Transverse colon (tissue), 4 donors: ENCODE data around the gene C20orf202.

Experiments
- EP300 ChIP-seq: sonication (generic); formaldehyde crosslinking; IDR thresholded peaks from one replicate; pipeline ENCODE4 v1.6.1; 2017; ENCODE audit warnings: antibody characterized with exemption, low read depth
- POLR2A ChIP-seq: fragments of 450-650 bp; IDR thresholded peaks from one replicate; pipeline ENCODE4 v1.6.1; 2016; ENCODE audit warnings: antibody characterized with exemption, mild to moderate bottlenecking, moderate library complexity
- POLR2AphosphoS5 ChIP-seq, 3 donors: sonication (generic); formaldehyde crosslinking; IDR thresholded peaks; one replicate each; pipeline ENCODE4 v1.6.1; 2016; ENCODE audit warnings: antibody characterized with exemption in 3 of 3
- TF ChIP-seq, protein P1 (sequence below), 5 experiments: fragments of 200-600 bp in 3 of 5; fragments of 450-650 bp in 2 of 5; sonication (generic) in 3 of 5; IDR thresholded peaks; 1 replicate in 2 of 5; 2 replicates in 3 of 5; pipeline ENCODE4 v1.5.1; 2016 to 2017; ENCODE audit warnings: antibody characterized with exemption in 5 of 5, inconsistent platforms in 3 of 5, mild to moderate bottlenecking in 2 of 5, moderate library complexity in 1 of 5

DNA sequence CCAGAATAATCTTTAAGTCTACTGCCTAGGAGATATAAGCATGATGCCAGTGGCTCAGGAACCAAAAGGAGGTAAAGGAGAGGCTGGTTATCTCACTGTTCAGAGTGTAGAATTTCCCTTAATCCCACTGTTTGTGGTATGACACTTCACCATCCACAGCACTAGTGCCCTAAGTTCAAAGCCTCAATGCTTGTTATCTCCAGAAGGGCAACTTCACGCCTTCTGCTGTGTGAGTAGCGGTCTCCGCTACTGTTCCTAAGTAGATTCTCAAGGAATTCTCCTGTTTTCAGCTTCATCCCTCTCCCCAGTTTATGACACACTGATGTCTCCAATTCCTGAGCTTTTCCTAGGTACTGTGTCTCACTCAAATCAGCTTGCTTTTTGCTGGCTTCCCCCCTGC is 49.2 kb downstream of the C20orf202 start:
- TF ChIP-seq POLR2AphosphoS5 (IDR thresholded peaks at IDR 0.05) (no peak), POLR2A (no peak), EP300 (no peak)
- TF ChIP-seq, protein P1, sequence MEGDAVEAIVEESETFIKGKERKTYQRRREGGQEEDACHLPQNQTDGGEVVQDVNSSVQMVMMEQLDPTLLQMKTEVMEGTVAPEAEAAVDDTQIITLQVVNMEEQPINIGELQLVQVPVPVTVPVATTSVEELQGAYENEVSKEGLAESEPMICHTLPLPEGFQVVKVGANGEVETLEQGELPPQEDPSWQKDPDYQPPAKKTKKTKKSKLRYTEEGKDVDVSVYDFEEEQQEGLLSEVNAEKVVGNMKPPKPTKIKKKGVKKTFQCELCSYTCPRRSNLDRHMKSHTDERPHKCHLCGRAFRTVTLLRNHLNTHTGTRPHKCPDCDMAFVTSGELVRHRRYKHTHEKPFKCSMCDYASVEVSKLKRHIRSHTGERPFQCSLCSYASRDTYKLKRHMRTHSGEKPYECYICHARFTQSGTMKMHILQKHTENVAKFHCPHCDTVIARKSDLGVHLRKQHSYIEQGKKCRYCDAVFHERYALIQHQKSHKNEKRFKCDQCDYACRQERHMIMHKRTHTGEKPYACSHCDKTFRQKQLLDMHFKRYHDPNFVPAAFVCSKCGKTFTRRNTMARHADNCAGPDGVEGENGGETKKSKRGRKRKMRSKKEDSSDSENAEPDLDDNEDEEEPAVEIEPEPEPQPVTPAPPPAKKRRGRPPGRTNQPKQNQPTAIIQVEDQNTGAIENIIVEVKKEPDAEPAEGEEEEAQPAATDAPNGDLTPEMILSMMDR (IDR thresholded peaks at IDR 0.05), result no peak
